K562 (cell line): Measurements from ENCODE around the gene TRPV5. TPM values are rescaled to one million over a fixed set of nuclear protein-coding genes. Genes with fewer than 3 reads are reported as not detected.

Source experiments
- CCNT2 ChIP-seq: IDR thresholded peaks from 2 replicates; pipeline ENCODE4 v1.6.1; 2011; ENCODE audit warnings: borderline replicate concordance, low read depth, mild to moderate bottlenecking, moderate library complexity, mixed read lengths, low read length; ENCODE audit not compliant: insufficient read length; ENCODE audit errors: extremely low read depth
- CXXC5 ChIP-seq: fragments of 250-450 bp; sonication (Bioruptor Pico); IDR thresholded peaks from 2 replicates; pipeline ENCODE4 v1.8.0; 2022; ENCODE audit warnings: inconsistent platforms, mild to moderate bottlenecking, moderate library complexity
- EZH2 ChIP-seq: IDR thresholded peaks from 2 replicates; pipeline ENCODE4 v1.6.1; 2012; ENCODE audit warnings: low read depth, mild to moderate bottlenecking, inconsistent platforms, low read length, borderline replicate concordance
- FOSL1 ChIP-seq: fragments of 200-800 bp; sonication (Bioruptor generic); conservative IDR thresholded peaks from 2 replicates; pipeline ENCODE4 v1.6.1; 2016; ENCODE audit warnings: missing genetic modification characterization, missing compliant biosample characterization
- HDGF ChIP-seq: fragments of 450-650 bp; IDR thresholded peaks from 2 replicates; pipeline ENCODE4 v1.6.1; 2016
- NUFIP1 ChIP-seq: fragments of 450-650 bp; IDR thresholded peaks from 2 replicates; pipeline ENCODE4 v1.6.1; 2018; ENCODE audit not compliant: partially characterized antibody
- SAP30 ChIP-seq: fragments of 200-600 bp; sonication (generic); IDR thresholded peaks from 2 replicates; pipeline ENCODE4 v1.6.1; 2012; ENCODE audit warnings: borderline replicate concordance, low read depth, mild to moderate bottlenecking, moderate library complexity, low read length, control low read depth, inconsistent platforms; ENCODE audit not compliant: insufficient read depth, poor library complexity, severe bottlenecking
- TEAD4 ChIP-seq, 2 experiments: sonication (generic) in 1 of 2; formaldehyde crosslinking in 1 of 2; IDR thresholded peaks; 2 replicates each; pipeline versions ENCODE4 v1.6.1 to v1.8.0; 2012 to 2022; ENCODE audit warnings: borderline replicate concordance in 1 of 2, inconsistent platforms in 1 of 2, low read length in 1 of 2, mild to moderate bottlenecking in 1 of 2, missing genetic modification reagents in 1 of 2
- U2AF2 ChIP-seq: fragments of 200-400 bp; formaldehyde crosslinking; optimal IDR thresholded peaks from 2 replicates; pipeline ENCODE3; 2017; ENCODE audit warnings: low read depth, mild to moderate bottlenecking, low read length
- ZNF140 ChIP-seq: fragments of 250-450 bp; sonication (Bioruptor Pico); IDR thresholded peaks from 2 replicates; pipeline ENCODE4 v1.8.0; 2021; ENCODE audit warnings: moderate library complexity, mild to moderate bottlenecking, inconsistent platforms
- polyA plus RNA-seq, 8 experiments: library from polyadenylated mRNA; depleted of rRNA in 4 of 8; stranded (reverse) in 5 of 8; unstranded in 3 of 8; fragments of >200 nt; fragmentation: Nextera tagmentation in 2 of 8; fragmentation: Illumina TruSeq in 1 of 8; extraction: Ambion mirVana in 2 of 8; extraction: Trizol in 1 of 8; gene quantifications; 2 replicates each; pipeline versions ENCODE4 v1.2.1 to v1.2.3, GENCODE V29; 2011 to 2014; ENCODE audit warnings: inconsistent platforms in 1 of 8, missing spikeins in 1 of 8
- total RNA-seq, 7 experiments: library from RNA; depleted of rRNA in 6 of 7; stranded (reverse); fragments of >200 nt in 6 of 7; fragmentation: Illumina TruSeq in 2 of 7; extraction: Trizol in 2 of 7; gene quantifications; 2 replicates each; pipeline versions ENCODE4 v1.2.1 to v1.2.3, GENCODE V29; 2011 to 2021; ENCODE audit warnings: low replicate concordance in 1 of 7
- TF ChIP-seq, protein P1 (sequence below), 2 experiments: IDR thresholded peaks; 2 replicates each; pipeline ENCODE4 v1.6.1; 2012; ENCODE audit warnings: improper control_type of control experiment in 2 of 2, low read depth in 2 of 2, low read length in 2 of 2, borderline replicate concordance in 1 of 2
- TF ChIP-seq, protein P2 (sequence below): fragments of 250-450 bp; sonication (Bioruptor Pico); IDR thresholded peaks from 2 replicates; pipeline ENCODE4 v1.8.0; 2022; ENCODE audit warnings: inconsistent platforms
- TF ChIP-seq, protein P3 (sequence below), 2 experiments: fragments of 450-650 bp; IDR thresholded peaks; 2 replicates each; pipeline ENCODE4 v1.6.1; 2016
- TF ChIP-seq, protein P4 (sequence below): fragments of 450-650 bp; IDR thresholded peaks from 2 replicates; pipeline ENCODE4 v1.7.0; 2016; ENCODE audit warnings: borderline replicate concordance
- TF ChIP-seq, protein P5 (sequence below): IDR thresholded peaks from 2 replicates; pipeline ENCODE4 v1.6.1; 2014; ENCODE audit warnings: antibody characterized with exemption

The TRPV5 gene
- total and polyA plus RNA-seq, 9 of the 15 experiments (the other 6 are each of a cell fraction or from before 2014, with no cell fraction given) = not detected

DNA sequence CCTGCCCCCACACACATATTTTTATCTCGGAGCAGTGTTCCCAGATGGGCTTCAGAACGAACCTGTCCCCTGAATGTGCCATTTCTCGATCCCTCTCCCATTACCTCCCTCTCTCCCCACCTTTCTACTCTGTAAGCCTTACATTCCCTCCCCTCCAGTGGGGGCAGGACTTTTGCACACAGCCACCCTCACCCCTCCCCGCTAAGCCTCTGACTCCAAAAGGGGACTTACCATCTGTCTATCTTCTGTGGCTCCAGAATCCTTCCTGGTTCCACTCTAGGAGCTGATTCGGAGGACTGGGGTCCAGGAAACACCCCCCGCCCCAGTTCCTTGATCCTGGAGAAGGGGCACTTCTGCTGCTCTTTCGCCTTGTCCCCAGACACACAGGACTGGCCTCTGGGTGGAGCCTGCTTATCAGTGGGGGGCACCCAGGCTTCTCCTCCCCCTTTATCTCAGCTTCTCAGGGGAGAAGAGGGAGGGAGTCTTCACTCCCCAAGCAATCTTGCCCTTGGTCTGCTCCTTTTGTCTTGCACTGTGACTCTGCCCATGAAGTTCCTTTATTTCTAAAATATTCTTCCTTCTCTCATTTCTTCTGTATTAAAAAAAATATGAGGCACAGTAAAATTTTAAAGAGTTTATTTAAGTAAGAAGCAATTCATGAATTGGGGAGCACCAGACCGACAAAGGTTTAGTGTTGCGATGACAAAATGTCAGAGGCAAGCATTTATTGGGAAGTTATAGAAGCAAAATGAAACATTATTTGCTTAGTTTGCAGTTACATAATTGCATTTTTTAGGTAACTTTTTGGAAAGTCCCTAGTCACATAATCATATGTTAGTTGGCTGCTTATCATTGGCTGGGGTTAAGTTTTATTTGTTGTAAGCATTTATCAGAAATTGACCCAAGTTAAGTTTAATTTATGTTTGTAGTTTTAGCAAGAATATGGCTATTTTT is 28.7 kb upstream of the TRPV5 start, which contains the start of gene KEL (continued):
- TF ChIP-seq, protein P1, sequence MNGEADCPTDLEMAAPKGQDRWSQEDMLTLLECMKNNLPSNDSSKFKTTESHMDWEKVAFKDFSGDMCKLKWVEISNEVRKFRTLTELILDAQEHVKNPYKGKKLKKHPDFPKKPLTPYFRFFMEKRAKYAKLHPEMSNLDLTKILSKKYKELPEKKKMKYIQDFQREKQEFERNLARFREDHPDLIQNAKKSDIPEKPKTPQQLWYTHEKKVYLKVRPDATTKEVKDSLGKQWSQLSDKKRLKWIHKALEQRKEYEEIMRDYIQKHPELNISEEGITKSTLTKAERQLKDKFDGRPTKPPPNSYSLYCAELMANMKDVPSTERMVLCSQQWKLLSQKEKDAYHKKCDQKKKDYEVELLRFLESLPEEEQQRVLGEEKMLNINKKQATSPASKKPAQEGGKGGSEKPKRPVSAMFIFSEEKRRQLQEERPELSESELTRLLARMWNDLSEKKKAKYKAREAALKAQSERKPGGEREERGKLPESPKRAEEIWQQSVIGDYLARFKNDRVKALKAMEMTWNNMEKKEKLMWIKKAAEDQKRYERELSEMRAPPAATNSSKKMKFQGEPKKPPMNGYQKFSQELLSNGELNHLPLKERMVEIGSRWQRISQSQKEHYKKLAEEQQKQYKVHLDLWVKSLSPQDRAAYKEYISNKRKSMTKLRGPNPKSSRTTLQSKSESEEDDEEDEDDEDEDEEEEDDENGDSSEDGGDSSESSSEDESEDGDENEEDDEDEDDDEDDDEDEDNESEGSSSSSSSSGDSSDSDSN (IDR thresholded peaks at IDR 0.05; ENCODE audit: borderline replicate concordance in 1 of 2, low read depth in 2 of 2, low read length in 2 of 2) = peak in 1 of 2 experiments; percentile 78; a peak in 1 of 4 replicates
- TF ChIP-seq U2AF2 (no peak), NUFIP1 (no peak), EZH2 (no peak), CCNT2 (no peak), TEAD4 (IDR thresholded peaks at IDR 0.05; ENCODE audit: low read length) (peak; percentile 92), TEAD4 (CRISPR knock-in tag; IDR thresholded peaks at IDR 0.05; ENCODE audit: borderline replicate concordance) (no peak), HDGF (no peak), ZNF140 (CRISPR knock-in tag) (no peak), CXXC5 (CRISPR knock-in tag) (peak; percentile 61), FOSL1 (peak; percentile 55), SAP30 (peak; percentile 59)
- TF ChIP-seq, protein P2, sequence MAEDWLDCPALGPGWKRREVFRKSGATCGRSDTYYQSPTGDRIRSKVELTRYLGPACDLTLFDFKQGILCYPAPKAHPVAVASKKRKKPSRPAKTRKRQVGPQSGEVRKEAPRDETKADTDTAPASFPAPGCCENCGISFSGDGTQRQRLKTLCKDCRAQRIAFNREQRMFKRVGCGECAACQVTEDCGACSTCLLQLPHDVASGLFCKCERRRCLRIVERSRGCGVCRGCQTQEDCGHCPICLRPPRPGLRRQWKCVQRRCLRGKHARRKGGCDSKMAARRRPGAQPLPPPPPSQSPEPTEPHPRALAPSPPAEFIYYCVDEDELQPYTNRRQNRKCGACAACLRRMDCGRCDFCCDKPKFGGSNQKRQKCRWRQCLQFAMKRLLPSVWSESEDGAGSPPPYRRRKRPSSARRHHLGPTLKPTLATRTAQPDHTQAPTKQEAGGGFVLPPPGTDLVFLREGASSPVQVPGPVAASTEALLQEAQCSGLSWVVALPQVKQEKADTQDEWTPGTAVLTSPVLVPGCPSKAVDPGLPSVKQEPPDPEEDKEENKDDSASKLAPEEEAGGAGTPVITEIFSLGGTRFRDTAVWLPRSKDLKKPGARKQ (CRISPR knock-in tag) = no peak
- TF ChIP-seq, protein P3, sequence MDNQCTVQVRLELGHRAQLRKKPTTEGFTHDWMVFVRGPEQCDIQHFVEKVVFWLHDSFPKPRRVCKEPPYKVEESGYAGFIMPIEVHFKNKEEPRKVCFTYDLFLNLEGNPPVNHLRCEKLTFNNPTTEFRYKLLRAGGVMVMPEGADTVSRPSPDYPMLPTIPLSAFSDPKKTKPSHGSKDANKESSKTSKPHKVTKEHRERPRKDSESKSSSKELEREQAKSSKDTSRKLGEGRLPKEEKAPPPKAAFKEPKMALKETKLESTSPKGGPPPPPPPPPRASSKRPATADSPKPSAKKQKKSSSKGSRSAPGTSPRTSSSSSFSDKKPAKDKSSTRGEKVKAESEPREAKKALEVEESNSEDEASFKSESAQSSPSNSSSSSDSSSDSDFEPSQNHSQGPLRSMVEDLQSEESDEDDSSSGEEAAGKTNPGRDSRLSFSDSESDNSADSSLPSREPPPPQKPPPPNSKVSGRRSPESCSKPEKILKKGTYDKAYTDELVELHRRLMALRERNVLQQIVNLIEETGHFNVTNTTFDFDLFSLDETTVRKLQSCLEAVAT (IDR thresholded peaks at IDR 0.05) = no peak; a peak in 1 of 4 replicates
- TF ChIP-seq, protein P4, sequence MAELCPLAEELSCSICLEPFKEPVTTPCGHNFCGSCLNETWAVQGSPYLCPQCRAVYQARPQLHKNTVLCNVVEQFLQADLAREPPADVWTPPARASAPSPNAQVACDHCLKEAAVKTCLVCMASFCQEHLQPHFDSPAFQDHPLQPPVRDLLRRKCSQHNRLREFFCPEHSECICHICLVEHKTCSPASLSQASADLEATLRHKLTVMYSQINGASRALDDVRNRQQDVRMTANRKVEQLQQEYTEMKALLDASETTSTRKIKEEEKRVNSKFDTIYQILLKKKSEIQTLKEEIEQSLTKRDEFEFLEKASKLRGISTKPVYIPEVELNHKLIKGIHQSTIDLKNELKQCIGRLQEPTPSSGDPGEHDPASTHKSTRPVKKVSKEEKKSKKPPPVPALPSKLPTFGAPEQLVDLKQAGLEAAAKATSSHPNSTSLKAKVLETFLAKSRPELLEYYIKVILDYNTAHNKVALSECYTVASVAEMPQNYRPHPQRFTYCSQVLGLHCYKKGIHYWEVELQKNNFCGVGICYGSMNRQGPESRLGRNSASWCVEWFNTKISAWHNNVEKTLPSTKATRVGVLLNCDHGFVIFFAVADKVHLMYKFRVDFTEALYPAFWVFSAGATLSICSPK = no peak
- TF ChIP-seq, protein P5, sequence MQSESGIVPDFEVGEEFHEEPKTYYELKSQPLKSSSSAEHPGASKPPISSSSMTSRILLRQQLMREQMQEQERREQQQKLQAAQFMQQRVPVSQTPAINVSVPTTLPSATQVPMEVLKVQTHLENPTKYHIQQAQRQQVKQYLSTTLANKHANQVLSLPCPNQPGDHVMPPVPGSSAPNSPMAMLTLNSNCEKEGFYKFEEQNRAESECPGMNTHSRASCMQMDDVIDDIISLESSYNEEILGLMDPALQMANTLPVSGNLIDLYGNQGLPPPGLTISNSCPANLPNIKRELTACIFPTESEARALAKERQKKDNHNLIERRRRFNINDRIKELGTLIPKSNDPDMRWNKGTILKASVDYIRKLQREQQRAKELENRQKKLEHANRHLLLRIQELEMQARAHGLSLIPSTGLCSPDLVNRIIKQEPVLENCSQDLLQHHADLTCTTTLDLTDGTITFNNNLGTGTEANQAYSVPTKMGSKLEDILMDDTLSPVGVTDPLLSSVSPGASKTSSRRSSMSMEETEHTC = no peak
